Measurements from ENCODE around the gene NUMBL.

- TF ChIP-seq, protein P1, sequence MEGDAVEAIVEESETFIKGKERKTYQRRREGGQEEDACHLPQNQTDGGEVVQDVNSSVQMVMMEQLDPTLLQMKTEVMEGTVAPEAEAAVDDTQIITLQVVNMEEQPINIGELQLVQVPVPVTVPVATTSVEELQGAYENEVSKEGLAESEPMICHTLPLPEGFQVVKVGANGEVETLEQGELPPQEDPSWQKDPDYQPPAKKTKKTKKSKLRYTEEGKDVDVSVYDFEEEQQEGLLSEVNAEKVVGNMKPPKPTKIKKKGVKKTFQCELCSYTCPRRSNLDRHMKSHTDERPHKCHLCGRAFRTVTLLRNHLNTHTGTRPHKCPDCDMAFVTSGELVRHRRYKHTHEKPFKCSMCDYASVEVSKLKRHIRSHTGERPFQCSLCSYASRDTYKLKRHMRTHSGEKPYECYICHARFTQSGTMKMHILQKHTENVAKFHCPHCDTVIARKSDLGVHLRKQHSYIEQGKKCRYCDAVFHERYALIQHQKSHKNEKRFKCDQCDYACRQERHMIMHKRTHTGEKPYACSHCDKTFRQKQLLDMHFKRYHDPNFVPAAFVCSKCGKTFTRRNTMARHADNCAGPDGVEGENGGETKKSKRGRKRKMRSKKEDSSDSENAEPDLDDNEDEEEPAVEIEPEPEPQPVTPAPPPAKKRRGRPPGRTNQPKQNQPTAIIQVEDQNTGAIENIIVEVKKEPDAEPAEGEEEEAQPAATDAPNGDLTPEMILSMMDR (IDR thresholded peaks at IDR 0.05; ENCODE audit: poor library complexity) = no peak
- TF ChIP-seq EZH2phosphoT487 (IDR thresholded peaks at IDR 0.05; ENCODE audit: low read depth, severe bottlenecking, unreplicated experiment) (no peak), EZH2 (IDR thresholded peaks at IDR 0.05; ENCODE audit: borderline replicate concordance) (no peak)
Observed at GRCh38 chr19:40639638-40639982, 50.8 kb downstream of the NUMBL start.
